Mucosa of descending colon (tissue), 3 donors: ENCODE measurements around the gene COA1. TPM values are rescaled to one million over a fixed set of nuclear protein-coding genes. Genes with fewer than 3 reads are reported as not detected.

Experiments
- ATAC-seq: fragments of 200-7000 bp; cut with Tn5 transposase; one replicate; pipeline ENCODE4 v1.9.1; 2020; ENCODE audit warnings: mild to moderate bottlenecking, moderate library complexity
- DNase-seq, 3 donors: peaks; one replicate each; pipeline ENCODE4 v3.0.0-alpha.2; 2020
- H3K36me3 ChIP-seq: fragments of 200-600 bp; one replicate; pipeline ENCODE4 v1.8.0; 2021; ENCODE audit warnings: low read depth, mild to moderate bottlenecking
- H3K4me1 ChIP-seq: fragments of 200-600 bp; one replicate; pipeline ENCODE4 v1.8.0; 2021; ENCODE audit warnings: low read depth, mild to moderate bottlenecking
- H3K4me3 ChIP-seq: fragments of 200-600 bp; one replicate; pipeline ENCODE4 v1.8.0; 2021; ENCODE audit warnings: mild to moderate bottlenecking
- H3K9me3 ChIP-seq: fragments of 200-600 bp; one replicate; pipeline ENCODE4 v1.8.0; 2021; ENCODE audit warnings: mild to moderate bottlenecking
- intact Hi-C, 2 donors: fragments of 100-400 bp; cut with DNase I in 1 of 2; cut with micrococcal nuclease in 1 of 2; formaldehyde crosslinking; loops; one replicate each; pipeline versions ENCODE4 v1.11.0 to v1.11.1; 2022; cut with DNase I, micrococcal nuclease
- total RNA-seq, 3 donors: library from RNA; stranded (reverse); fragmentation: NEBNext Ultra II Directional in 2 of 3; extraction: Animal tissue kit (Norgen Biotek cat#: 25700) in 2 of 3; gene quantifications; one replicate each; pipeline versions ENCODE4 v1.2.1 to v1.2.4, GENCODE V29; 2021 to 2023
- TF ChIP-seq, protein P1 (sequence below): fragments of 200-600 bp; IDR thresholded peaks from one replicate; pipeline ENCODE4 v1.8.0; 2022; ENCODE audit warnings: antibody characterized with exemption, mild to moderate bottlenecking
- donor health status: DM: no; HTN: no; CAD: no; lungs with moderate emphysema.
- donor health status: DM: no; HTN: no; CAD: no.
- donor health status: DM: no; HTN: yes; CAD: no.

Gene COA1
- total RNA-seq, 3 donors from 2014 or later: 35.1 to 42.1 (median 38.8) TPM

- Histone ChIP-seq H3K4me1 (no peaks in the 10 kb centered on the region), H3K36me3 (no peaks in the 10 kb centered on the region), H3K9me3 (no peaks in the 10 kb centered on the region), H3K4me3 (no peak overlapping the region)
- DNase-seq (no peak), ATAC-seq (no peak)
- TF ChIP-seq, protein P1, sequence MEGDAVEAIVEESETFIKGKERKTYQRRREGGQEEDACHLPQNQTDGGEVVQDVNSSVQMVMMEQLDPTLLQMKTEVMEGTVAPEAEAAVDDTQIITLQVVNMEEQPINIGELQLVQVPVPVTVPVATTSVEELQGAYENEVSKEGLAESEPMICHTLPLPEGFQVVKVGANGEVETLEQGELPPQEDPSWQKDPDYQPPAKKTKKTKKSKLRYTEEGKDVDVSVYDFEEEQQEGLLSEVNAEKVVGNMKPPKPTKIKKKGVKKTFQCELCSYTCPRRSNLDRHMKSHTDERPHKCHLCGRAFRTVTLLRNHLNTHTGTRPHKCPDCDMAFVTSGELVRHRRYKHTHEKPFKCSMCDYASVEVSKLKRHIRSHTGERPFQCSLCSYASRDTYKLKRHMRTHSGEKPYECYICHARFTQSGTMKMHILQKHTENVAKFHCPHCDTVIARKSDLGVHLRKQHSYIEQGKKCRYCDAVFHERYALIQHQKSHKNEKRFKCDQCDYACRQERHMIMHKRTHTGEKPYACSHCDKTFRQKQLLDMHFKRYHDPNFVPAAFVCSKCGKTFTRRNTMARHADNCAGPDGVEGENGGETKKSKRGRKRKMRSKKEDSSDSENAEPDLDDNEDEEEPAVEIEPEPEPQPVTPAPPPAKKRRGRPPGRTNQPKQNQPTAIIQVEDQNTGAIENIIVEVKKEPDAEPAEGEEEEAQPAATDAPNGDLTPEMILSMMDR: no peak
- intact Hi-C loops: loop anchor here (10.0 kb wide), 1 partner anchor 108 kb away; no protein-coding TSS in a partner anchor
Observed at GRCh38 chr7:43727003-43727402, 2.3 kb downstream of the COA1 start.

DNA sequence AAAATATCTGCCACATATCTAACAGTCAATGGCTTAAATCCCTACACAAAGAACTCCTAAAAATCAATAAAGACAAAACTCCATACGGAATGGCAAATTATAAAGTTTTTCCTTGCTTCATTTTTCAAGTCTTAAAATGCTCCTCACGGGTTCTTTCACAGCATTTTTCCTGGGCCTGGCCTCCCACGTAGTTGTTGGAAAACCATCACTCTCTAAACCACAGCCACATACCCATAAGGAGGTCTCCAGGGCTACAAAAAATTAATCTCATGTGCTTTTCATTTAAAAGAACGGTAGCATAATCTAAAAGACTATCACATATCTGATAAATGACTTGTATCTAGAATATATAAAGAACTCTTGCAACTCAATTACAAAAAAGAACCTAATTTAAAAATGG is 2.9 kb downstream of the COA1 start:
- no peaks in the 10 kb centered on the region for H3K4me1 ChIP-seq

DNA sequence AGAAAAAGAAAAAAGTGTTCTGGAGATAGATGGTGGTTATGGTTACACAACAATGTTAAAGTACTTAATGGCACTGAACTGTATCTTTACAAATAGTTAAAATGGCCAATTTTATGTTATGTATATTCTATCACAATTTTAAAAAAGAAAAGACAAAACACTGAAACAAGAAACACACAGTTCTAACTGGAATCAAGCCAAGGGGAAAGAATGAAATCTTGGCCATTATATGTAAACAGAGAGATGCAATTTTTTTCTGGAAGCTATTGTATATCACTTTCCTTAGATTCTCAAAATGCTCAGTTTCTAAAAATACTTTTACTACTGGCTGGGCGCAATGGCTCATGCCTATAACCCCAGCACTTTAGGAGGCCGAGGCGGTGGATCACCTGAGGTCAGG is 4.1 kb downstream of the COA1 start:
- TF ChIP-seq, protein P1: no peak
- ATAC-seq (no peak), DNase-seq (no peak)
- Histone ChIP-seq H3K4me3 (no peak overlapping the region), H3K36me3 (no peaks in the 10 kb centered on the region), H3K9me3 (no peaks in the 10 kb centered on the region), H3K4me1 (no peaks in the 10 kb centered on the region)
- intact Hi-C loops: loop anchor here (10.0 kb wide), 1 partner anchor 110 kb away; no protein-coding TSS in a partner anchor

More for the DNA sequence above, 2.9 kb downstream of the COA1 start:
- intact Hi-C loops: loop anchor here (10.0 kb wide), 1 partner anchor 108 kb away; no protein-coding TSS in a partner anchor
- TF ChIP-seq, protein P1: no peak
- no peaks in the 10 kb centered on the region for H3K9me3 ChIP-seq
- DNase-seq (no peak), ATAC-seq (no peak)
- H3K36me3 ChIP-seq: no peaks in the 10 kb centered on the region
- H3K4me3 ChIP-seq: no peak overlapping the region

DNA sequence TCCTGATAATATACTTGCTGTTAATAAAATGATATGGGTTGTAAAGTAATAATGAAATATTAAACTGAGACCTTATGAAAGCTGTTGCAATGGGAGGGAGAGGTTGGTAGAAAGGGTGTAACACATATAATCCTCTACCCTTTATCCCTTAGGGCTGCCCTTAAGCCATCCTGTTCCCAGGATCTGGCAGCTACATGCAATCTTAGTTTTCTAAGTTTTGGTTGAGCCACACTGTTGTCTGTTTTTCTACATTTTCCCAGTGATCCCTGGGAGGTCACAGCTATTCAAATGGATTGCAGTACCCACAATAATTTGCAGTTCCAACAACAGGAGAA is 6.3 kb downstream of the COA1 start:
- Histone ChIP-seq H3K4me3 (no peak overlapping the region), H3K9me3 (no peaks in the 10 kb centered on the region), H3K4me1 (no peaks in the 10 kb centered on the region), H3K36me3 (no peaks in the 10 kb centered on the region)
- intact Hi-C loops: loop anchor here (10.0 kb wide), 1 partner anchor 112 kb away; no protein-coding TSS in a partner anchor
- DNase-seq (no peak), ATAC-seq (no peak)
- TF ChIP-seq, protein P1: no peak

- intact Hi-C loops: loop anchor here (10.0 kb wide), 1 partner anchor 114 kb away; no protein-coding TSS in a partner anchor
- Histone ChIP-seq H3K4me3 (no peak overlapping the region), H3K4me1 (no peaks in the 10 kb centered on the region), H3K9me3 (no peaks in the 10 kb centered on the region), H3K36me3 (no peaks in the 10 kb centered on the region)
- TF ChIP-seq, protein P1: peak; percentile 34
- ATAC-seq: no peak
- DNase-seq: peak in 1 of 3 donors; percentile 57
Observed at GRCh38 chr7:43721193-43721806, 8.0 kb downstream of the COA1 start.
